ENCODE measurements around the gene AGMO.

AGMO gene

DNA sequence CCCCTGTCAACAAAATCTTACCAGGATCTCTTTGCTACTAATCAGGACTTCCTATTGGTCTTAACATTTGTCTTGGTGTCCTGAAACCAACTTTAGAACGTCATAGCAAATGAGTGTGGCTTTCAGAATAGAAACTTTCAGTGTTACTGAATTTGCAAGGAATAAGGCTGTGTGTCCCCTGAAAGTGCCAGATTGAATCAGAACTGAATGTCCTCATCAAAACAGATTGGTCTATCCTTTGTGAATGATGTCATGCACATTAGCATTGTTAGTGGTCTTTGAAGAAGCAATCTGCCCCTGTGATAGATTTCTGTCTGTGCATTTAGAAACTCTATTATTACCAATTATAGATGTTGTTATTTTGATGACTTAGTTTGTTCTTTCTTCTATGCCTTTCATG is 119.9 kb downstream of the AGMO start:
- FAIRE-seq (no peak), DNase-seq (ENCODE audit: insufficient read length, low spot score) (no peak)
- no peak for TF ChIP-seq POLR2A (IDR thresholded peaks at IDR 0.05; ENCODE audit: low read depth, low read length)

DNA sequence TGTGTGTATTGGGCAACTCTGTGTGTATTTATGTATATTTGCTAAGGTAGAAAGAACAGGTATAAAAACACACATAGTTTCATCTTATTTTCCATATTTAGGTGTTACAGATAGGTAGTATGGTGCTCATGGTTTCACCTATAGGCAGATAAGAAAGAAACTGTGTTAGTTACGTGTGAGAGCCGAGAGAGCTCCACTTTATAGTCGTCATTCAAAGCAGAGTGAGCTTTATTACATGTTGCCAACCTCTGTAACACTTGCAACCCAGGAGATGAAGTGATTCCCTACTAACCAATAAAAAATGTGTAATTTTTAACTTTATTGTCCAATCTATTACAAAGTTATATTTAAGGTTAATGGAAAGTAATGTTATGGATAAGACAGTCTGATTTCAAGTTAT is 121.3 kb downstream of the AGMO start:
- no peak for TF ChIP-seq POLR2A (IDR thresholded peaks at IDR 0.05; ENCODE audit: low read depth, low read length)
- DNase-seq (ENCODE audit: insufficient read length, low spot score) = no peak
- no peak for FAIRE-seq

DNA sequence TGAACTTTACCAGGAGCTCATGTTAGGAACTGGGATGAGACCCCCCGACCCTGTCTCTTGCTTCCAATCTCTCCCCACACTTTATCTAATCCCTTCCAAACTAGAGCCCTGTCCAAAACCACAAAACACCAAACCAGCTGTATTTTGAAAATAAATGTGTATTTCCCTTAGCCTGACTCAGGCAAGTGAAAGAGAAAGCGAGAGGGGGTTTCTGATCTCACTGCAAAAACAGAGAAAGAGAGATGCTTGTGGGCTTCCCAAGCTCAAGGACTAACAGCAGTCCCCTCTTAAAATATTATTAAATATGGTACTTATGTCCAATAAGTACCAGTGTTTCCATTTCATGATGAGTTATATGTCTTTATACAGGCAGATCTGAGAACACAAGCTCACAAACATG is 122.0 kb downstream of the AGMO start:
- no peak for FAIRE-seq
- no peak for TF ChIP-seq POLR2A (IDR thresholded peaks at IDR 0.05; ENCODE audit: low read depth, low read length)
- DNase-seq (ENCODE audit: insufficient read length, low spot score) = no peak

DNA sequence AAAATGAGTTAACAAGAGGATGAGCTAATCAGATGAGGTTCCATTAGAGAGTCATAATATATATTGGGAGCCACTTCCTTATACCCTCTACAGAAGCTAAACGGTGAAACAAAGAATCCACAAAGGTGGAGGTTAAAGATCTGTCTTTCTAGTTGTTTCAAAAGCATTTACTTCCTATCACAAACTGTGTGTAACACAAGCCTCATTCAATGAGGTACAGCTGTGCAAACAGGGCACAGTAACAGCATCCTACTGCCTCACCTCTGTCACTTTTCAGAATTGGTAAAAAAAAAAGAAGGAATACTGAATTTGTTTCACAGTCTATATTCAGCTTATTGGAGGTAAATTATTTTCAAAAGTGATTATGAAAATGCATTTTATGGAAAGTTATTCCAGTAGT is 128.7 kb downstream of the AGMO start:
- DNase-seq (ENCODE audit: insufficient read length, low spot score) = no peak
- FAIRE-seq = peak; percentile 77
- no peak for TF ChIP-seq POLR2A (IDR thresholded peaks at IDR 0.05; ENCODE audit: low read depth, low read length)

DNA sequence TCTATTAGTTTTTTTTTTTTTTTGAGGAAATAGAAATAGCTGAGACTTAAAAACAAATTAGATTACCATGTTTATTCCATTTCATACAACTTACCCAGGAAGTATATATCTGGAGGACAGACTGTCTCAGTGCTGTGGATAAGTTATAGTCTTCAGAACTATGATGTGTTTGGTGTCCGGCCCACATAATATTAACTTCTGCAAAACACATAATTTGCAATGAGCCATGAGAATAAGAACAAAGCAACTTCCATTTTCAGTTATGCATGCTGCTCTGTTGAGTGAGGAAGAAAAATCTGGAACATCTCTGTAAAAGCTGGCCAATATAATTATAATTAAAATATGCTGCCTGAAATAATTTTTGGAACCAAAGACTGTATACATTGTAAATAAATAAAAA is 130.9 kb downstream of the AGMO start:
- FAIRE-seq = peak; percentile 66
- TF ChIP-seq POLR2A (IDR thresholded peaks at IDR 0.05; ENCODE audit: low read depth, low read length) = no peak
- no peak for DNase-seq (ENCODE audit: insufficient read length, low spot score)

DNA sequence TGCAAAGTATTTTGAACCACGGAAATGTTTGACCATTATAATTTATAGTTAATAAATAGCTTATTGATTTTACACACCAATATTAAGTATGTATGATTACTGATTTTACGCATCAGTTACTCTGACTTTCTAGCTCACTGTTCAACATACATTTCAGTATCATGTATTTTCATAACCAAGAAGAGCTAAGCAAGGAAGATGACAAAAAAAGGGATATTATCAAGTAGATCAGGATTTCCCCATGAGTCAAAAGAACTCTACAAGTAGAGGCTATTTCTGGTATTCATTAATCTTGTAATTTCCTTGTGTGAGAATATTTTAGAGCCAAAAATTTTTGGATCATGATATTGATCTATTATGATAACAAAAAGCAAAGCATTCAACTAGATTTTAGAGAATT is 131.6 kb downstream of the AGMO start:
- DNase-seq (ENCODE audit: insufficient read length, low spot score) = no peak
- no peak for TF ChIP-seq POLR2A (IDR thresholded peaks at IDR 0.05; ENCODE audit: low read depth, low read length)
- peak; percentile 74 for FAIRE-seq

DNA sequence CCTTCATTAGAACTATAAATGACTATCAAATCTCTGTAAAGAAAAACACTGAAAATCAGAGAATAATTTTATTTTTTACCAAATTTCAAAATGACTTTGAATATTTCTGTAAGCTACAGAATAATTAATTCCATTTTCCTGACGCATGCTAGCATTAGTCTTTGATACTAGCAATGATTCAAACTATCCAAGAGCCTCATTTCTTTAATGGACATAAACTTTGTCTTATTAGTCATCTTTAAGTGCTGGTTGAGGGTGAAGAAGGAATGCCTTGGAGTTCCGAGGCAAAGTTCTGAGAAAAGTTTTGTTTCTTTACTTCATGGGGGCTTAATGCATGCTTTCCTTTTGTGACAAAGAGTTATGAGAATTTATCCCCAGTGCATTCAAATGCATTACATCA is 137.3 kb downstream of the AGMO start:
- FAIRE-seq (peak; percentile 72), DNase-seq (ENCODE audit: insufficient read length, low spot score) (no peak)
- TF ChIP-seq POLR2A (IDR thresholded peaks at IDR 0.05; ENCODE audit: low read depth, low read length) = no peak

DNA sequence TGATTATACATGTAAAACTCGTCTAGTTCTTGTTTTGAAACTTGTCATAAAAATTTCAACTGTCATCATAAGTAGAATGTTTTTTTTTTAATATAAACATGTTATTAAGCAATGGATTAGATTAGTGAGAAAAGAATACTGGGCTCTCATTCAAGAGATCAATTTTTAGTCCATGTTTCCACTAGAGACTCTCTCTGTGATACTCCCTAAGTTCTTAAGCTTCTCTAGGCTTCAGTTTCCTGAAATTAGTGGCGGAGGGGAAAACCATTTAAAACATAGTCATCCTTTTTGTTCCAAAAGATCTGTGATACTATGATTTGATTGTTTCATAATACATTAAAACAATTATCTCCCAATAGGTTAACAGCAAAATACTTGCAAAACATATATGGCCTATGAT is 142.2 kb downstream of the AGMO start:
- TF ChIP-seq POLR2A (IDR thresholded peaks at IDR 0.05; ENCODE audit: low read depth, low read length) = no peak
- no peak for DNase-seq (ENCODE audit: insufficient read length, low spot score)
- FAIRE-seq = no peak

DNA sequence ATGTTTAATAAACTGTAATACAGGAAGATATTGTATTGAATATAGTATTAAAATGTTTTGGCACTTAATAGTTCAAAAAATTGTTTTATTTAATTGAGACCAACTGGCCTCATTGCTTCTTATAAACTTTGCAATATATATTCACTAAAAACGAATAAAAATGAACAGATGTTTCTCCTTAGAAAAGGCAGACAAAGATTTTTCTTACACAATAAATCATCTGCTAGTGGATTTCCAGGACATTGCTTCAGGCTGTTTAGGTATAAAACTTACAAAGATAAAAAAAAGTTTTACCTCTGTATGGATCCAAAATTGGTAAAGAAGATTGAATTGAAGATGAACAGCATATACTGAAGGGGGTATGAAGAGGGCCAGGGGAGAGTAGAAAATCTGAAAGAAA is 143.6 kb downstream of the AGMO start:
- TF ChIP-seq POLR2A (IDR thresholded peaks at IDR 0.05; ENCODE audit: low read depth, low read length) = no peak
- FAIRE-seq (no peak), DNase-seq (ENCODE audit: insufficient read length, low spot score) (no peak)

DNA sequence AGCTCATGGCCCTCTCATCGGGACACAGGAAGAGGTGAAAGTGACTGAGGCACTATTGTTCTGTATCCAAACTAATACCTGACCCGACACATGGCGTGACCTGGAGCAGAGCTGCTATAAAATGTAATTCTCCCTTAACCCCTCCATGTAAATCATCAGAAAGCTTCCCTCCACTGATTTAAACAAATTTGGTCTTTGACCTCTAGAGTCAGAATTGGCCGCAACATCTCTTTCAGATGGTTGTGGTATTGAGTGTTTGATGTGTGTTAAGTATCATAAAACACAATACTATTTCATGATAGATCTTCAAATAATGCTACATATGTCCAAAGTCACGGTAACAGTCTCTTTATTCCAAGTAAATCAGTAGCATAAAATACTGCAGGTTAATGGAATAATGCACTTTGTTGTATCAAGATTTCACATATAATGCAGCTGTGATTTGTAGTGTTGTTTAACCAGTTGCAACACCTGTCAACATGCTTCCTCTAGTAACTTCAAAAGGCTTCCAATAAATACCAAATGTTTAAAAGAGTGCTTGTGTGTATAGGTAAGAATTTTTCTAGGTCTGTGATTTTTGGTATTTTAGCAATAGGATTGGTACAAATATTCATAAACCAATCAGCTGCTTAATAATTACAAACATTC is 144.3 kb downstream of the AGMO start:
- no peak for DNase-seq (ENCODE audit: insufficient read length, low spot score)
- TF ChIP-seq POLR2A (IDR thresholded peaks at IDR 0.05; ENCODE audit: low read depth, low read length) = no peak
- FAIRE-seq = peak; percentile 38

DNA sequence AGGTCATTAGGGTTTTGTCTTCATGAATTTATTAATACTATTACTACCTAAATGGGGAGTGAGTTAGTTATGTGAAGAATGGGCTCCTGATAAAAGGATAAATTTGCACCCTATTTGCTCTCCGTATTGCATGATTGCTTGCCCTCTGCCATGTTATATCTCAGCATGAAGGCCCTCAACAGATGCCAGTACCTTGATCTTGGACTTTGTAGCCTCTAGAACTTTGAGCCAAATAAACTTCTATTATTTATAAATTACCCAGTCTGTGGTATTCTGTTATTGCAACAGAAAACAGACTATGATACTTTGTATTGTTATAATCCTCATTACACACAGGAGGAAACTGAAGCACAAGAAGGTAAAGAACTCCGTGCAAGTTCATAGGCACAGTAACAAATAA is 150.8 kb downstream of the AGMO start:
- DNase-seq (ENCODE audit: insufficient read length, low spot score) (no peak), FAIRE-seq (no peak)
- TF ChIP-seq POLR2A (IDR thresholded peaks at IDR 0.05; ENCODE audit: low read depth, low read length) = no peak

DNA sequence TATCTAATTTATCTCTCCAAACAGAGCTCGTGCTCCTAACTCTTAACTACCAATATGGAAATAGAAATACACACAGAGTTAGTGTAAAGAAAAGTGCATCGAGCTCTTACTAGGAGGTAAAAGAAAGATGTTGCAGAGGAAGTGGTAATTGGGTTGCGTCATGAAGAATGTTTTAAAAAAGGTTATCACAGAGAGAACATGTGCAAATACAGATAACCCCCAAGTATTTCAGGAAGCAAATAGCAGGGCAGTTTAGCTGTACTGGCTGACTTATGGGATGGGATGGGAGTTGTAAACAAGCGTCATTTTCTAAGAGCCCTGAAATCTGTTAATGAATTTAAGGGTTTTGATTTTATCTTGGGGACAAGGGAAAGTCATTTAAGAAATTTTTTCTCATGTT is 153.9 kb downstream of the AGMO start:
- FAIRE-seq = no peak
- no peak for DNase-seq (ENCODE audit: insufficient read length, low spot score)
- no peak for TF ChIP-seq POLR2A (IDR thresholded peaks at IDR 0.05; ENCODE audit: low read depth, low read length)

DNA sequence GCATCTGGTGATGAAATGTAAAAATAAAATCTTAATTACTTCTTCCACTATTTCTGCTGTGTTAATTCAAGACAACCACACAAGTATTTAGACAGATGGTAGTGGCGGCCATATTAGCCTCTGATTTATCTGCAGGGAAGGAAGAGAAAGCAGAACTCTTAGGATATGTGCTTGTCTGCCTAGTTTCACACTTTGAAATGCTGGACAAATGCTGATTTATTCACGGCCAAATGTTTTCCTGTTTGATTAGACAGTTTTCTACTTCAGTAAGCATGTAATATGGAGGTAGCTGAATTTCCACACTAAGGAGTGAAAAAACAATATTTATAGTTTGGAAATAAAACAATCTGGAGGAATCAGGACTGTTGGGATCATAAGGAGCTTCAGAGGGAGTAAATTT is 158.1 kb downstream of the AGMO start:
- TF ChIP-seq POLR2A (IDR thresholded peaks at IDR 0.05; ENCODE audit: low read depth, low read length) = no peak
- DNase-seq (ENCODE audit: insufficient read length, low spot score) = no peak
- FAIRE-seq = peak; percentile 60

DNA sequence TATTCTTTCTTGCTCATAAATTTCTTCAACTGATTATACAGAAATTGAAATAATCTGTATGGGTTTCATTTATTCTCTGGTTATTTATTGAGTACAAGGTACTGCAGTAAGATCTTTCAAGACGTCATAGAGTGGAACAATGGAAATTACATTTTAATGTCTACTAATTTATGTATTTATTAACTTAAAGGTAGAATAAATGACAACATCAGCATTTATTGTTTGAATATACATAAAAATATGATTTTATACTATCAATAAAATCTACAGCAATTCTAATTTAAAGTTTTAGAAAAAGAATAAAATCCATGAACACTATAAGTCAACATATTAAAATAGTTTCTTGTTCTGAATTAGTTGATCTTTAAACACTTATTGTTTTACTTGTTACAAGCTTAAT is 158.5 kb downstream of the AGMO start:
- FAIRE-seq = no peak

DNA sequence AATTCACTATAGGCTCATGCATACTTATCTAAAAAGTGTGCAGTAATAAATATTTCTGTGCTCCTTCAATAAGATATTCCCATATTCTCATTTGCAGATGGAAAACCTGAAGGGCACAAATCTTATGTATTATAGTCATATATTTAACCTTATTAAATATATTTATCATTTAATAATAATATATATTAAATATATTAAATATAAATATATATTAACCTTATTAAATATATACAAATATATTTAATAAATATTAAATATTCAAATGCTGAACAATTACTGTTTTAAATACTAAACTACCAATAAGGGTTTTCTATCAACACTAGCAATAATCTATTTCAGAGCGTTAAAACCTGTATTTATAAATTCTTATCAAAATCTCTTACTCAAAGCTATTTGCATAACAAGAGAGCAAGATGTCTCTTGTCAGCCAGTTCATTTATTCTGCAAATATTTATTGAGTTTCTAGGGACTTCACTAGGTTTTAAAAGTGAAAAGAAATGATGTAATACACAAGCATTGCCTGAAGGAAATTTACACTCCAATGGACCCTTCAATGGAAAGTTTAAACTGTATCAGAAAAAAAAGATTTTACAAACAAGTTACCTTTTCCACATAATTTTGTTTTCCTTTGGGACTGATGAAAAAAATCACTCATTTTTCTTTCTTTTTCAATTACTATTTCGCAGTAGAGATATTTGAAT is 159.2 kb downstream of the AGMO start:
- FAIRE-seq = no peak
- no peak for DNase-seq (ENCODE audit: insufficient read length, low spot score)
- TF ChIP-seq POLR2A (IDR thresholded peaks at IDR 0.05; ENCODE audit: low read depth, low read length) = no peak

More for the DNA sequence above, 158.5 kb downstream of the AGMO start:
- no peak for DNase-seq (ENCODE audit: insufficient read length, low spot score)
- no peak for TF ChIP-seq POLR2A (IDR thresholded peaks at IDR 0.05; ENCODE audit: low read depth, low read length)
